ENCODE measurements around the gene C1orf232. TPM values are rescaled to one million over a fixed set of nuclear protein-coding genes. Genes with fewer than 3 reads are reported as not detected.

Gene C1orf232
- total RNA-seq, 2 donors from 2014 or later = not detected

DNA sequence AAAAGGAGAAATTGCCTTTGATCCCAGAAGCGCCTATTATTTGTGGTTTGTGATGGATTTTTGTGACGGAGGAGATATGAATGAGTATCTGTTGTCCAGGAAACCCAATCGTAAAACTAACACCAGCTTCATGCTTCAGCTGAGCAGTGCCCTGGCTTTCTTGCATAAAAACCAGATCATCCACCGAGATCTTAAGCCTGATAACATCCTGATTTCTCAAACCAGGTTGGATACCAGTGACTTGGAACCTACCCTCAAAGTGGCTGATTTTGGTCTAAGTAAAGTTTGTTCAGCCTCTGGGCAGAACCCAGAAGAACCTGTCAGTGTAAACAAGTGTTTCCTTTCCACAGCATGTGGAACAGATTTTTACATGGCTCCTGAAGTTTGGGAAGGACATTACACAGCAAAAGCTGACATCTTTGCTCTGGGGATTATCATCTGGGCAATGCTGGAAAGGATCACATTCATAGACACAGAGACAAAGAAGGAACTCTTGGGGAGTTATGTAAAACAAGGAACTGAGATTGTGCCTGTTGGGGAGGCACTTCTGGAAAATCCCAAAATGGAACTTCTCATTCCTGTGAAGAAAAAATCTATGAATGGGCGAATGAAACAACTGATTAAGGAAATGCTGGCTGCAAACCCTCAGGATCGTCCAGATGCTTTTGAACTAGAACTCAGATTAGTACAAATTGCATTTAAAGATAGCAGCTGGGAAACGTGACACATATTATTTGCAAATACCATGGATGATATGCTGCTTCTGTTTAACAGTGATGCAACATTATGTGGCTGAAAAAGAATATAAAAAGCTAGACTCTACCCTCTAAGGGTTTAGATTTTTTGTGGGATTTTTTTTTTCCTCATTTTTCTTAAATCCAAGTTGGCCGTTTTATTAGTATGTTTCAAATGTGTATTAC, 46.6 kb downstream of the C1orf232 start:
- Histone ChIP-seq H3K4me1 (ENCODE audit: control insufficient read depth, insufficient read depth, low read length) (no peaks in the 10 kb centered on the region), H3K27me3 (ENCODE audit: control insufficient read depth, insufficient read depth, low read length, poor library complexity, severe bottlenecking) (no peaks in the 10 kb centered on the region), H3K9me3 (ENCODE audit: control insufficient read depth, low read length) (no peaks in the 10 kb centered on the region), H3K9ac (ENCODE audit: extremely low read depth, low read length, poor library complexity, severe bottlenecking) (no peak overlapping the region), H3K36me3 (ENCODE audit: control insufficient read depth, insufficient read depth, low read length) (peaks cover 21% of the 10 kb centered on the region), H3K4me3 (ENCODE audit: low read length) (no peak overlapping the region), H3K27ac (ENCODE audit: low read depth, low read length) (no peak overlapping the region)
- TF ChIP-seq, protein P1, sequence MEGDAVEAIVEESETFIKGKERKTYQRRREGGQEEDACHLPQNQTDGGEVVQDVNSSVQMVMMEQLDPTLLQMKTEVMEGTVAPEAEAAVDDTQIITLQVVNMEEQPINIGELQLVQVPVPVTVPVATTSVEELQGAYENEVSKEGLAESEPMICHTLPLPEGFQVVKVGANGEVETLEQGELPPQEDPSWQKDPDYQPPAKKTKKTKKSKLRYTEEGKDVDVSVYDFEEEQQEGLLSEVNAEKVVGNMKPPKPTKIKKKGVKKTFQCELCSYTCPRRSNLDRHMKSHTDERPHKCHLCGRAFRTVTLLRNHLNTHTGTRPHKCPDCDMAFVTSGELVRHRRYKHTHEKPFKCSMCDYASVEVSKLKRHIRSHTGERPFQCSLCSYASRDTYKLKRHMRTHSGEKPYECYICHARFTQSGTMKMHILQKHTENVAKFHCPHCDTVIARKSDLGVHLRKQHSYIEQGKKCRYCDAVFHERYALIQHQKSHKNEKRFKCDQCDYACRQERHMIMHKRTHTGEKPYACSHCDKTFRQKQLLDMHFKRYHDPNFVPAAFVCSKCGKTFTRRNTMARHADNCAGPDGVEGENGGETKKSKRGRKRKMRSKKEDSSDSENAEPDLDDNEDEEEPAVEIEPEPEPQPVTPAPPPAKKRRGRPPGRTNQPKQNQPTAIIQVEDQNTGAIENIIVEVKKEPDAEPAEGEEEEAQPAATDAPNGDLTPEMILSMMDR (conservative IDR thresholded peaks at IDR 0.05) = no peak
- Mint-ChIP-seq H3K27ac (no peak overlapping the region), H3K9me3 (no peaks in the 10 kb centered on the region), H3K36me3 (ENCODE audit: low read depth) (peaks cover 31% of the 10 kb centered on the region), H3K4me1 (peaks cover 12% of the 10 kb centered on the region), H3K4me3 (no peak overlapping the region), H3K27me3 (ENCODE audit: insufficient read depth) (no peaks in the 10 kb centered on the region)
- WGBS, 2 experiments (ENCODE audit: insufficient coverage in 1 of 2, insufficient read length in 1 of 2) = 91 to 93% methylated on average over 5 to 8 of the region's 8 CpGs
- DNase-seq = no peak

DNA sequence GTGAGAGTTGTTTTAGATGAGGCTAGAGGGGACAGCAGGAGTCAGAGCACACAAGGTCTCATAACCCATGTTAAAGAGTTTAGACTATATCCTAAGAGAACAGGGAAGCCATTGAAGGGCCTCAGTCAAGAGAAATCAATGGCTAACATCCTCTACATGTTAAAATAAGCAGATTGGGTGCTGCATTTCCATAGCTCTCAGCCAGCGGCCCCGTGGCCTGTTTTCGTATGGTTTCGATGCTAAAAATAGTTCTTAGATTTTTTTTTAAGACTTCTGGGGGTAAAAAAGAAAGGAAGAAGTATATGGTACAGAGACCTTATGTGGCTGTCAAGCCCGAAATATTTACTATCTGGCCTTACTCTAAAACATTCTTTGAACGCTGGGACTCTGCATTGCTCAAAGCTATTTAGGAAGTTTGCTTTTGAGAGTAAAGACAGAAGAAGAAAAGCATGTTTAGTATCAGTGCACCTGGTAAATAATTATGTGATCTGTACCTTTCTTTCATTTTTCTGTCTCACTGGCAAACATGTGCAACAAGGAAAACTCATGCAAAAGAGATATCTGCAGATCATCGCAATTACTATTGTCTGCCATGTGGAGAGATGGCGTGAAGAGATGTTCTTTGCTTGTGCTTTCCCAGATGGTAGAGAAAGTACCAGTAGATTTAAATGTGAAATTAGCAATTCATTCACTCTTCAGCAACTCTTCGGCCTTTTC, 48.7 kb downstream of the C1orf232 start:
- no peak for DNase-seq
- Mint-ChIP-seq H3K4me1 (peaks cover 3% of the 10 kb centered on the region), H3K36me3 (ENCODE audit: low read depth) (peaks cover 38% of the 10 kb centered on the region), H3K27me3 (ENCODE audit: insufficient read depth) (no peaks in the 10 kb centered on the region), H3K9me3 (no peaks in the 10 kb centered on the region), H3K27ac (no peak overlapping the region), H3K4me3 (no peak overlapping the region)
- TF ChIP-seq, protein P1 (conservative IDR thresholded peaks at IDR 0.05) = no peak
- H3K27ac ChIP-seq (ENCODE audit: low read depth, low read length) = no peak overlapping the region
- no peak overlapping the region for H3K9ac ChIP-seq (ENCODE audit: extremely low read depth, low read length, poor library complexity, severe bottlenecking)
- H3K27me3 ChIP-seq (ENCODE audit: control insufficient read depth, insufficient read depth, low read length, poor library complexity, severe bottlenecking) = no peaks in the 10 kb centered on the region
- no peaks in the 10 kb centered on the region for H3K9me3 ChIP-seq (ENCODE audit: control insufficient read depth, low read length)
- H3K36me3 ChIP-seq (ENCODE audit: control insufficient read depth, insufficient read depth, low read length) = peaks cover 22% of the 10 kb centered on the region
- WGBS, 2 experiments (ENCODE audit: insufficient coverage in 1 of 2, insufficient read length in 1 of 2) = 84 to 96% methylated on average over 8 to 9 of the region's 9 CpGs
- H3K4me1 ChIP-seq (ENCODE audit: control insufficient read depth, insufficient read depth, low read length) = no peaks in the 10 kb centered on the region
- no peak overlapping the region for H3K4me3 ChIP-seq (ENCODE audit: low read length)

GRCh38 chr1:26114165-26114927, 54.4 kb downstream of the C1orf232 start:
- Histone ChIP-seq H3K4me3 (ENCODE audit: low read length) (no peak overlapping the region), H3K9me3 (ENCODE audit: control insufficient read depth, low read length) (no peaks in the 10 kb centered on the region), H3K36me3 (ENCODE audit: control insufficient read depth, insufficient read depth, low read length) (peaks cover 24% of the 10 kb centered on the region), H3K4me1 (ENCODE audit: control insufficient read depth, insufficient read depth, low read length) (peaks cover 4% of the 10 kb centered on the region), H3K9ac (ENCODE audit: extremely low read depth, low read length, poor library complexity, severe bottlenecking) (no peak overlapping the region), H3K27me3 (ENCODE audit: control insufficient read depth, insufficient read depth, low read length, poor library complexity, severe bottlenecking) (no peaks in the 10 kb centered on the region), H3K27ac (ENCODE audit: low read depth, low read length) (no peak overlapping the region)
- no peak overlapping the region for H3K27ac Mint-ChIP-seq
- peaks cover 11% of the 10 kb centered on the region for H3K4me1 Mint-ChIP-seq
- no peak overlapping the region for H3K4me3 Mint-ChIP-seq
- no peaks in the 10 kb centered on the region for H3K9me3 Mint-ChIP-seq
- WGBS, 2 experiments (ENCODE audit: insufficient coverage in 1 of 2, insufficient read length in 1 of 2) = 96 to 97% methylated on average over 12 of the region's 12 CpGs
- TF ChIP-seq, protein P1 (conservative IDR thresholded peaks at IDR 0.05) = no peak
- H3K36me3 Mint-ChIP-seq (ENCODE audit: low read depth) = peaks cover 35% of the 10 kb centered on the region
- peaks cover 13% of the 10 kb centered on the region for H3K27me3 Mint-ChIP-seq (ENCODE audit: insufficient read depth)
- DNase-seq = no peak
